DMS79 treated with DMSO at 0.1 percent for 48 hours (cell line): ENCODE results near the gene PTDSS2.
"Not testable (repeated sequence)": the region's sequence is repeated elsewhere in the genome, so short reads cannot be mapped to it uniquely, and the experiment has no call there.

Experiments used
- DNase-seq: peaks from one replicate; lab custom pipeline; 2025; lab: John Stamatoyannopoulos, UW

The PTDSS2 gene

GRCh38 chr11:433111-433510 lies 17.0 kb upstream of the PTDSS2 start:
- no peak for DNase-seq

GRCh38 chr11:433641-434040 lies 16.4 kb upstream of the PTDSS2 start:
- no peak for DNase-seq

GRCh38 chr11:434496-434895 lies 15.6 kb upstream of the PTDSS2 start:
- DNase-seq: no peak

GRCh38 chr11:434999-435740 lies 14.9 kb upstream of the PTDSS2 start:
- DNase-seq: not testable (repeated sequence)

GRCh38 chr11:437228-437870 lies 12.7 kb upstream of the PTDSS2 start:
- DNase-seq: no peak

GRCh38 chr11:438101-438844 lies 11.8 kb upstream of the PTDSS2 start:
- no peak for DNase-seq

- DNase-seq: no peak
Observed at GRCh38 chr11:439315-440064, 10.6 kb upstream of the PTDSS2 start.

- DNase-seq: no peak
Observed at GRCh38 chr11:440065-441042, 9.7 kb upstream of the PTDSS2 start.

GRCh38 chr11:441043-441417 lies 9.0 kb upstream of the PTDSS2 start:
- DNase-seq: no peak

- peak; percentile 40 for DNase-seq
Observed at GRCh38 chr11:441418-442274, 8.4 kb upstream of the PTDSS2 start, which contains the start of gene ANO9. TSS of gene ANO9 (minus strand) at chr11:442011. CDS start at chr11:441926, 85 bp downstream.

GRCh38 chr11:442611-443081 lies 7.4 kb upstream of the PTDSS2 start:
- DNase-seq: no peak

GRCh38 chr11:443542-444199 lies 6.4 kb upstream of the PTDSS2 start:
- no peak for DNase-seq

GRCh38 chr11:444396-445144 lies 5.5 kb upstream of the PTDSS2 start:
- peak; percentile 22 for DNase-seq

- no peak for DNase-seq
Observed at GRCh38 chr11:445765-446588, 4.1 kb upstream of the PTDSS2 start.

GRCh38 chr11:446891-447290 lies 3.2 kb upstream of the PTDSS2 start:
- DNase-seq: peak; percentile 2

- peak; percentile 51 for DNase-seq
Observed at GRCh38 chr11:447923-448731, 2.0 kb upstream of the PTDSS2 start.
